ENCODE results near the gene AK1. TPM values are rescaled to one million over a fixed set of nuclear protein-coding genes. Genes with fewer than 3 reads are reported as not detected.
A peak's percentile ranks its signal among the peaks of the same experiment; 100 is the strongest.

The AK1 gene
- total and polyA plus RNA-seq, 2 of the 13 experiments (the other 11 are each of a cell fraction or from before 2014, with no cell fraction given), result 19.1 to 32.8 TPM

- no peak for TF ChIP-seq GATA4 (IDR thresholded peaks at IDR 0.05; ENCODE audit: borderline replicate concordance, low read depth)
- no peak for TF ChIP-seq ZMAT5 (CRISPR knock-in tag; IDR thresholded peaks at IDR 0.05; ENCODE audit: borderline replicate concordance, low read depth)
- TF ChIP-seq POLR2G (IDR thresholded peaks at IDR 0.05; ENCODE audit: low read depth, low read length), result peak; percentile 80
- no peak for TF ChIP-seq STAG1 (CRISPR knock-in tag; IDR thresholded peaks at IDR 0.05)
- no peak for TF ChIP-seq ZNF644 (CRISPR knock-in tag; IDR thresholded peaks at IDR 0.05; ENCODE audit: low read depth)
- no peak for TF ChIP-seq HNRNPUL1 (IDR thresholded peaks at IDR 0.05; ENCODE audit: low read depth, low read length)
- TF ChIP-seq ZNF891 (CRISPR knock-in tag; IDR thresholded peaks at IDR 0.05), result 0 out of 2 replicates have a peak, but pooled peaks have one; percentile 35
- no peak for TF ChIP-seq MLXIP (CRISPR knock-in tag; IDR thresholded peaks at IDR 0.05; ENCODE audit: borderline replicate concordance)
- TF ChIP-seq TRIM24 (CRISPR knock-in tag; IDR thresholded peaks at IDR 0.05), result no peak
- TF ChIP-seq ZNF207 (IDR thresholded peaks at IDR 0.05; ENCODE audit: borderline replicate concordance), result no peak
- no peak for TF ChIP-seq ZNF292 (CRISPR knock-in tag; IDR thresholded peaks at IDR 0.05; ENCODE audit: borderline replicate concordance, low read depth)
- TF ChIP-seq ZNF547 (CRISPR knock-in tag; IDR thresholded peaks at IDR 0.05), result no peak; the same call in 1 of the 2 replicates
- TF ChIP-seq DR1 (CRISPR knock-in tag; IDR thresholded peaks at IDR 0.05), result peak; percentile 72
- TF ChIP-seq ZNF672 (CRISPR knock-in tag; IDR thresholded peaks at IDR 0.05), result no peak
- no peak for TF ChIP-seq FLYWCH1 (CRISPR knock-in tag; IDR thresholded peaks at IDR 0.05)
- no peak for TF ChIP-seq ZSCAN9 (CRISPR knock-in tag; IDR thresholded peaks at IDR 0.05; ENCODE audit: borderline replicate concordance)
- TF ChIP-seq PAXIP1 (CRISPR knock-in tag; conservative IDR thresholded peaks at IDR 0.05), result no peak; the same call in 1 of the 2 replicates
- TF ChIP-seq SP5 (CRISPR knock-in tag; IDR thresholded peaks at IDR 0.05; ENCODE audit: borderline replicate concordance, low read depth), result no peak
- no peak for TF ChIP-seq MLLT10 (CRISPR knock-in tag; IDR thresholded peaks at IDR 0.05)
- TF ChIP-seq ZNF800 (CRISPR knock-in tag; IDR thresholded peaks at IDR 0.05), result no peak
- TF ChIP-seq SRSF9 (IDR thresholded peaks at IDR 0.05; ENCODE audit: borderline replicate concordance, insufficient read depth, low read depth, low read length, poor library complexity, severe bottlenecking), result no peak
- peak; percentile 95 for TF ChIP-seq ZNF746 (CRISPR knock-in tag; IDR thresholded peaks at IDR 0.05)
- no peak for TF ChIP-seq RARG (CRISPR knock-in tag; IDR thresholded peaks at IDR 0.05; ENCODE audit: low read depth)
- no peak for TF ChIP-seq ZNF20 (CRISPR knock-in tag; IDR thresholded peaks at IDR 0.05)
Observed at GRCh38 chr9:127877566-127877998, at the start of gene AK1 (continued).

Data from HepG2 (cell line).